GM13977 (cell line): ENCODE data around the gene OTUD5.

Experiments used
- DNase-seq: peaks from one replicate; pipeline ENCODE4 v3.0.0; 2012; ENCODE audit warnings: low spot score
- CTCF ChIP-seq: IDR thresholded peaks from 2 replicates; pipeline ENCODE4 v1.5.1; 2012; ENCODE audit warnings: mild to moderate bottlenecking, control low read depth; ENCODE audit not compliant: insufficient read depth; ENCODE audit errors: extremely low read depth, missing control alignments
- in situ Hi-C: fragments of 300-500 bp; cut with MboI; formaldehyde crosslinking; loops from one replicate; pipeline ENCODE4 v1.12.0; 2022; ENCODE audit warnings: low sequenced_read_pairs, low pct_unique_long_range_greater_than_20kb, mixed read lengths, inconsistent platforms; ENCODE audit not compliant: unreplicated experiment

Gene OTUD5

GRCh38 chrX:48904626-48905025, 52.8 kb downstream of the OTUD5 start:
- in situ Hi-C loops, result no loop called here
- TF ChIP-seq CTCF, result no peak
- no peak for DNase-seq

- no peak for DNase-seq
- in situ Hi-C loops, result no loop called here
- TF ChIP-seq CTCF, result no peak
Observed at GRCh38 chrX:48904180-48904579, 53.2 kb downstream of the OTUD5 start.

- in situ Hi-C loops, result no loop called here
- no peak for TF ChIP-seq CTCF
- DNase-seq, result no peak
Observed at GRCh38 chrX:48903290-48903689, 54.1 kb downstream of the OTUD5 start.

- TF ChIP-seq CTCF, result no peak
- in situ Hi-C loops, result no loop called here
- DNase-seq, result no peak
Observed at GRCh38 chrX:48902776-48903175, 54.6 kb downstream of the OTUD5 start.

- in situ Hi-C loops, result no loop called here
Observed at GRCh38 chrX:48902135-48902534, 55.3 kb downstream of the OTUD5 start.

GRCh38 chrX:48901069-48901468, 56.3 kb downstream of the OTUD5 start:
- DNase-seq, result no peak
- no peak for TF ChIP-seq CTCF
- in situ Hi-C loops, result no loop called here

More at GRCh38 chrX:48902135-48902534, 55.3 kb downstream of the OTUD5 start:
- no peak for TF ChIP-seq CTCF
- DNase-seq, result no peak

- no peak for DNase-seq
Observed at GRCh38 chrX:48899078-48899410, 58.4 kb downstream of the OTUD5 start.

More at GRCh38 chrX:48899078-48899410, 58.4 kb downstream of the OTUD5 start:
- no peak for TF ChIP-seq CTCF
- in situ Hi-C loops, result no loop called here
